GM21528 (cell line): ENCODE measurements around the gene GATC.
"Not testable (repeated sequence)": the region's sequence is repeated elsewhere in the genome, so short reads cannot be mapped to it uniquely, and the experiment has no call there.

Source experiments
- ATAC-seq: cut with Tn5 transposase; IDR thresholded peaks from one replicate; pipeline ENCODE4 v1.9.1; 2021; ENCODE audit warnings: mild to moderate bottlenecking, moderate library complexity; ENCODE audit not compliant: unreplicated experiment, low FRiP score

The GATC gene

DNA sequence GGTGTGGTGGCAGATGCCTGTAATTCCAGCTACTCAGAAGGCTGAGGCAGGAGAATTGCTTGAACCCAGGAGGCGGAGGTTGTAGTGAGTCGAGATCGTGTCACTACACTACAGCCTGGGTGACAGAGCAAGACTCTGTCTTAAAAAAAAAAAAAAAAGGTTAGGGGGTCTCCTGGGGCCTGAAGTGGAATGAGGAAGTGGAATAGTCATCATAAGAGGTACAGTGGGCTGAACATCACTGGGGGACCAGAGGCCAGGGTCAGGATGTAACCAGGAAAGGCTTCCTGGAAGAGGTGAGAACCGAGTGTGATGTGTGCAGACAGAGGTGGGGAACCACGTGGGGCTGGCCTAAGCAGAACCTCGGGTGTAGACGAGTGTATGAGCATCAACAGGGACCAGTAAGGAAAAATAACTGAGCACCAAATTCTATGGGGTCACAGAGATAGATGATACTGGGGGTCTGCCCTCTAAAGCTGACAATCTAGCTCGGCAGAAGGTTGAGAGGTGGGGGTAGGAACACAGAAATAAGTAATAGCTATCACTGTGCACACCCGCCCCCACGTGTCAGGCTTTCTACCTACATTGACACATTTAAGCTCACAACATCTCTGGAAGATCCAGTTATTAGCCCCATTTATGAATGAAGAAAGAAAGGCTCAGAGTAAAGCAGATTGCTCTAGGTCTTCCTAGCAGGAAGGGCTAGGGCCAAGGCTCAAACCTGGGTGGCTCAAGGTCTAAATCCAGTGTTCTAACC, 13.3 kb upstream of the GATC start:
- no peak for ATAC-seq

DNA sequence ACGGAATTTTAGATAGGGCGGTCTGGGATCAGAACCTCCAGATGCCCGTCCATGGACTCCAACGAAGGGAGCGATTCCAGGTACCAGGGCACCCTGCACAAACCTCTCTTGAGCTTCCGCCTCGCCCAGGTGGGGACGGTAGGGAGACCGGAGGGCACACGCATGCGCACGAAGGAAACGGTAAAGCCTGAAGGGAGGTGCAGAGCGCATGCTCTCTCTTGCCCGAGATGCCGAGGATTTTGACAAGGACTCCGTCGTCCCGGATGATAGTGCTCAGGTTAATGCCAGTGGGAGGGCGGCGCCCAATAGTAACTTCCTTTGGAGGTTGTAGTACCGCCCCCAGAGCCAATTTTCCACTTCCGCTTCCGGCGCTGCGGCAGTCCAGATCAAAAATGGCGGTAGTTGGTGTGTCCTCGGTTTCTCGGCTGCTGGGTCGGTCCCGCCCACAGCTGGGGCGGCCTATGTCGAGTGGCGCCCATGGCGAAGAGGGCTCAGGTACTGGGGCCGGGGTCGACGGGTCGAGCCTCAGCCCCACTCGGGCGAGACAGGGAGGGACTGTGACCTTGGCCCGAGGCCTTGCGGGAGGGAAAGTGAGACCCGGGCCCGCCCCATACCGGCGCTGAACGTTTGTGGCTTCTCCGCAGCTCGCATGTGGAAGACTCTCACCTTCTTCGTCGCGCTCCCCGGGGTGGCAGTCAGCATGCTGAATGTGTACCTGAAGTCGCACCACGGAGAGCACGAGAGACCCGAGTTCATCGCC, 8.3 kb upstream of the GATC start, which contains the start of gene COX6A1:
Gene COX6A1 (plus strand): TSS at position 379 of the 760 bp plus-strand sequence. CDS start 14 bp downstream, at position 393.
- peak; percentile 96 for ATAC-seq

DNA sequence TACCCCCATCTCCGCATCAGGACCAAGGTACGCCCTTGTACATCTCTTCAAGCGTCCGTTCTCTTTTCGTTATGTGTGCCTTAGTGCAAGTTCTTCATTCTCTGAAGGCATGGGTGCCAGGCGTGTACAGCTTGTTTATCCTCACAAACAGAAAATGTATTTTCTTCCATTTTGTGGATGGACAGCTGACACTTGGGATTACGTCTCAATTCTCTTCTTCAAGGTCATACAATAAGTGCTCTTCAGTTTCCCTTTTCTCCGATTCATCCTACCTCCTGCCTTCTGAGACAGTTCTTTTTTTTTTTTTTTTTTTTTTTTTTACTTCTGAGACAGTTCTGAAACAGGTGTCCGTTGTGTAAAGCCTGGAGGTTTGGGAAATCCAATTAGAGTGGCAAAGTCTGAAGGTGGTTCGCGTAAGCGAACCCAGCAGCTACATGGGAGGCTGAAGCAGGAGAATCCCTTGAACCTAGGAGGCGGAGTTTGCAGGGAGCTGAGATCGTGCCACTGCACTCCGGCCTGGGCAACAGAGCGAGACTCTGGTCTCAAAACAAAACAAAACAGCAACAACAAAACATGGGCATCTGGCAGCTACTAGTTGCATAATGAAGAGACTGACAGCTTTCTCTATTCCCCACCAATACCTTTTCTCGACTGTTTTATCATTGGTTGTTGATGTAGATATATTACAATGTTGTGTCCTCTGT, 7.6 kb upstream of the GATC start:
- no peak for ATAC-seq

DNA sequence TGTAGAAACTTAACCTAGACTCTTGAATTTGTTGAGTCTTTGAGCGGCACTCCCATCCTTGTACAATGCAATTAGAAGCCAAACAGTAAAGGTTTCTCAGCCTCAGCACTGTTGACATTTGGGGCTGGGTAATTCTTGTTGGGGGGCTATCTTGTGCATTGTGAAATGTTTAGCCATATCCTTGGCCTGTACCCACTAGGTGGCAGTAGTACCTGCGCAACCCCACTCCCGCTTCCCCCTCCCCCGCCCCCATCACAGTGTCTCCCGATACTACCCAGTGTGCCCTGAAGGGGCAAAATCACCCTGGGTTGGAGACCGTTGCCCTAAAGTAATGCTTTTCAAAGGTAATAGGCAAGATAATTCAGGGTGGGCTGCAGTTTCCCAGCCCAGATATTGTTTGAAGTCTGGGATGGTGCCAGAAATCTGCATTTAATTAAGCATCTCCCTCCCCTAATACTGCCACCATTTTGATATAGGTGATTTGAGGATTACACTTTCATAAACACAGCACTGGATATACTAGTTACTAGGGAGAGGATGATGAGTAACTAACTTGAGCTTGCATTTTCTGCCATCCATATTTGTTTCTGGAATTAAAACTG, 6.5 kb upstream of the GATC start:
- ATAC-seq: no peak

DNA sequence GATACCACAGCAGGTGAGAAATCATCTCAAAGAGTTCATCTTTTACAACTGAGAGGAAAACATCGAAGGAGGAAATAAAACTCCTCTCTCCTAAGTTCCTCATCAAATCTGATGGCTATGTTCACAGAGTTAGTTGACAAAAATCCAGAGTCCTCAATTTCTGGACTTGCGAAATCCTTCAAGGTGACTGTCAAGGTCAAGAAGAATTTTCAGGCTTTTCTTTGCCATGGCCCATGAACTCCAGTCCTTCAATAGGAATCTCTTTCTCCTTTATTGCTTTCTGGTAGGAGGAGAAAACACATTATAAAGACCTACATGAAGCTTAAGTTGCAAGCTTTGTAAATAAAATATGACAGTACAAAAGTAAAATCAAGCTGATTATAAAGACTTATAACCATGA, 1.6 kb upstream of the GATC start:
- ATAC-seq: no peak

DNA sequence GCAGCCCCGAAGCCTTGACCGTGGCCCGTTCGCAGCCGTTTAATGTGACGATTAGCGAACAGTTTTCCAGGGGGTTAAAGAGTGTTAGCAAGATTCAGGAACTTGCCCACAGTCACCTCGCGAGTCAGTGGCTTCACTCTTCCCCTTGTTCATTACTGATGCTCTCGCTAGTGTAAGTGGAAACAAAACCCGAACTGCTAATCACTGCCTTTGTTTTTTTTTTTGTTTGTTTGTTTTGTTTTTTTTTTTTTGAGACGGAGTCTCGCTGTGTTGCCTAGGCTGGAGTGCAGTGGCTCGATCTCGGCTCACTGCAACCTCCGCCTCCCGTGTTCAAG, 567 bp downstream of the GATC start:
- not testable (repeated sequence) for ATAC-seq

DNA sequence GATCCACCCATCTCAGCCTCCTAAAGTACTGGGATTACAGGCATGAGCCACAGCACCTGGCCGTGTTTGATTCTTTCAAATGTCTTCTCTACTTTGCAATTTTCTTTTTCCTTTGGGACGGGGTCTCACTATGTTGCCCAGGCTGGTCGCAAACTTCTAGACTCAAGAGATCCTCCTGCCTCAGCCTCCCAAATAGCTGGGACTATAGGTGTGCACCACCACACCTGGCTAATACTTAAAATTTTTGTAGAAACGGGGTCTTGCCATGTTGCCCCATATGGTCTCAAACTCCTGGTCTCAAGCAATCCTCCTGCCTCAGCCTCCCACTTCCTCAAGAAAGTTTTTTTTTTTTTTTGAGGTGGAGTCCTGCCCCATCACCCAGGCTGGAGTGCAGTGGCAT, 1.7 kb downstream of the GATC start:
- ATAC-seq: no peak

DNA sequence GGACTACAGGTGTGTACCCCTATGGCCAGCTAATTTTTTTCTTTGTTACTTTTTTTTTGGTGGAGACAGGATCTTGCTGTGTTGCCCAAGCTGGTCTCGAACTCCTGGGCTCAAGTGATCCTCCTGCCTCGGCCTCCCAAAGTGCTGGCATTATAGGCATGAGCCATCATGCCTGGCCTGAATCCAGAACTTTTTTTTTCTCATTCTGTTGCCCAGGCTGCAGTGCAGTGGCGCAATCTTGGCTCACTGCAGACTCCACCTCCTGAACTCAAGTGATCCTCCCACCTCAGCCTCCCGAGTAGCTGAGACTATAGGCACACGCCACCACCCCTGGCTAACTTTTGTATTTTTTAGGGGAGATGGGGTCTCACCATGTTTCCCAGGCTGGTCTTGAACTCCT, 6.3 kb downstream of the GATC start:
- not testable (repeated sequence) for ATAC-seq

DNA sequence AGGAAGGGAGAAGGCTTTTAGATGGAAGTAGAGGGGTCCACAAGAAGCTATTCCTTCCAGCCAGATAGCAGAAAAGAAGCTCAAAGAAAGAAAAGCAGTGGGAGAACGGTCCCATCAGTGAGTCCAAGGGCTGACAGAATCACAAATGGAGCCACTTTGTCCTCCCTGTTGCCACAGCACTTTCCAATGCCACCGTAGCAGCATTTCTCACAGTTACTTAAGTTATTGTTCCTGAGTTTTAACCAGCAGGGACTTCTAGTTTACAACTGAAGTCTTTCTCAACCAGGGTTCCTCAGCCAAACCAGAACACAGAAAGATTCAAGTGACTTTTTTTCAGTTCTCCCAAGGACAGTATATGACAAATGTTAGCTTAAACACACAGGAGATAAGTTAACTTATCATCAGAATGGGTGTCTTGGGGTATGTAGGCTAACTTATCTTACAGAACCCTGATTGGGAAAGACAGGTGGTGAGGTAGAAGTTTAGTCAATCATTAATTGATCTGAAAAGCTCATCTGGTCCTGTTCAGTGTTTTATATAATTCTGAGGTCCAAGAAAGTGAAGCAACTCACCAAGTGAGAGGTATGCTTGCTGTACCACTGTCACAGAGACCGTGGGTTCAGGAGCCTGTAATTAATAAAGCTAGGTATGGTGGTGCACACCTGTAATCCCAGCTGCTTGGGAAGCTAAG, 7.0 kb downstream of the GATC start:
- ATAC-seq: no peak

DNA sequence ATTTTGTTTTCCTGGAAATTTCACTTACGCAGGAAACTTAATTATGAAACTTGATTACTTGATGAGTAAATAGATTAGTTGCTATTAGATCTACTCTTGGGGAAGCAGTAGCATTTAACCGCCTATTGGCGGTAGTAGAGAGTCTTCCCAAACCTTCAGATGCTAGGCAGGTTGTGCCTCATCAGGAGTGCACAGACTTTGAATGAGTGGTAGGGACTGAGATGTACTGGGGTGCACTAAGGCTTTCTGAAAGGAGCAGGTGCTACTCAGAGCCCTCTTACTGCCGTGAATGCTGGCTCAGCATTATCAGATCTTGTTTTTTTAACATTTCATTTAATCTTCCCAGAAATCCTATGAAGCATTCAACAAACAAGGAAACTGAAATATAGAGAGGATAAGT, 7.7 kb downstream of the GATC start:
- ATAC-seq: no peak

DNA sequence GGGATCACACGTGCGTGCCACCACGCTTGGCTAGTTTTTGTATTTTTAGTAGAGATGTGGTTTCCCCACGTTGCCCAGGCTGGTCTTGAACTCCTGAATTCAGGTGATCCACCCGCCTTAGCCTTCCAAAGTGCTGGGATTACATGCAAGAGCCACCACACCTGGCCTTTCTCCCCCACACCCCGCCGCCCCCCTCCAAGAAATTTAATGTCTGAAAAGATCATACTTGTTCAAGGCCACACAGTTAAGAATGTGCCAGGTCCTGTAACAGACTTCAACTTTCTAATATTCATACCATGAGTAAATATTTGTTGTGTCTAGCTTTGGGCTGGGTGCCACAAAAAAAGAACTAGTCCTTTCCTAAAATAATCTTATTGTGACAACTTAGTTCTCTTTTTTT, 9.1 kb downstream of the GATC start:
- ATAC-seq: no peak

DNA sequence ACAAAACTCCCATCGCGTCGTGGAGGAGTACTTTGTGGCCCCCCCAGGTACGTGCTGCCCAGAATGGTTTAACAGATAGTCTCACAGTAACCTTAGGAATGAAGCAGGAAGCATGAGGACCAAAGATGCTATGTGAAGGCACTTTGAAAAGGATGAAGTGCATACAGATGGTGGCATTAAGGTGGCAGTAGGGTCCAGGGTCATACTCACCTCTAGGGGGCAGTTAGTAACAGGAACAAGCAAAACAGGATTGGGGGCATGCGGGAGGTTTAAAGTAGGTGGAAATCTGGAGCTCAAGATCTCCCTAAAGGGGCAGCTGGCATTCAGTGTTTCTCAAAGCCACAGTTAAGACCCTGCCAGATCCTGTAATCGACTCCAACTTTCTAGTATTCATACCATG, 10.9 kb downstream of the GATC start:
- no peak for ATAC-seq

DNA sequence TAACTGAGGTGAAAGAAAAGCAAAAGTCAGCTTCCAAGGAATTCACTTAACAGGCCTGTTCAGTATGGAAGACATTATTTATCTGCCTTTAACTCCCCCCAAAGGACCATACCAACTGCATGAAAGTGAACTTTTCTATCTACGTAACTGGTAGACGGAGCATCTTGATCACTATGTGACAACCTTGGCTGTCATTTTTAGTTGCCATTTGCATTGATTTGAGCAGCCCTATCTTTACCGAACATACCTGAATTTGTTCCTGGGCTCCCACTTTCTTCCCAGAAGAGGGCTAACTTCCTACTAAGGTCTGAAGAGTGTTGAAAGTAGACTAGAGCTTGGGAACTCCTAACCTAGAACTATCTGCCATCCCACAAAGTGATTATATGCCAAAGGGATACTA, 13.9 kb downstream of the GATC start:
- ATAC-seq: no peak

DNA sequence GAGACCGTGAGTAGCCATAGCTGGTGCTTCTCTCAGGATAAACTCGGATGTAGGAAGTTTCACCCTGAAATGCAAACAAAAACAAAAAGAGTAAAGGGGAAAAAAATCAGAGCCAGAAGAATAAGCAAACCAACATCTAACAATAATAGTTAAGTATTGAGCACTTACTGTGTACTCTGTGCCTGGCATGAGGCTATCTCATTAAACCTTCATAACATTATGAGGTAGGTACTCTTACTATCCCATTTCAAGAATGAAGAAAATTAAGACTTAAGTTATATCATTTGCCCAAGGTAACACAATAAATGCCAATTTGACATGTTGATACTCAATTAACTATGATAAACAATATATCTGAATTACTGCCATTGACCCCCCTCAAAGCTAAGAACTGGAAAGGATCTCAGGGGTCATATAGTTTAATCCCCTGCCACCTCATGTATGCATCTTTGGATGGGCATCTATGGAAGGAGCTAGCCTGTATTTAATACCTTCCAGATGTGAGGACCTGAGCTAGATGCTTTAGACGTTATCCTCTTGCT, 15.9 kb downstream of the GATC start:
- no peak for ATAC-seq

DNA sequence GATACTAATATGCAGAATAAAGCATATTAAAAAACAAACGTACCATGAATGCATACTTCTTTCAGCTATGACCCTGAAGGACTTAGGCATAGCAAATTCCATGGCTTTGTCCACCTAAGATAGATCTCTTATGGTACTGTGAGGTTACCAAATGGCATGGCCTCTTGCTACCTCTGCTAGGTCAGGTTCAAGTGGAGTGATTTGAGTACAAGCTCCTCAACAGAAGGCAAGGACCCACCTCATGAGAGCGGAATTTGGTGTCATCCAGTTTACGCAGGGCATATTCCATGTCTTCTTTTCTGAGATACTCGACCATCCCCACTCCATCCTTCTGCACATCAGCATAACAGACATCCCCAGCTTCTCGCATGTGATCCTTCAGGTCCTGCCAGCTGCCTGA, 17.5 kb downstream of the GATC start:
- ATAC-seq: no peak

DNA sequence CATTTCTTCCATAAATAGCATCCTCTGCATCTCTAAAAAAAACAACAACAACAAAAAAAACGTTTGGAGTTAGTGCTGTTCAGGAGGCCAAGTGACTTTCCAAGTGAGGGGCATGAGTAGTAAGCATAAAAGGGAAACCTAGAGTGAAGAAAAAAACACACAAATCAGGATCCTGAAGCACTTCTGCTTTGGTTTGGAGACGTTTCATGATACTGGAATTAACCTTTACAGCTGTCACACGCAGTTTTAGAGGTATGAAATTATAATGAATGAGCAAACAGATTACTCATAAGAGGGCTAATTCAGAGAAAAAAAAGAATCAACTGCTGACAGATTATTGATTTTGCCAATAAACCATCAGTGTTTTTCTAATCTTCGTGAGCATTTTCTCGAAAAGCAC, 19.5 kb downstream of the GATC start:
- no peak for ATAC-seq

DNA sequence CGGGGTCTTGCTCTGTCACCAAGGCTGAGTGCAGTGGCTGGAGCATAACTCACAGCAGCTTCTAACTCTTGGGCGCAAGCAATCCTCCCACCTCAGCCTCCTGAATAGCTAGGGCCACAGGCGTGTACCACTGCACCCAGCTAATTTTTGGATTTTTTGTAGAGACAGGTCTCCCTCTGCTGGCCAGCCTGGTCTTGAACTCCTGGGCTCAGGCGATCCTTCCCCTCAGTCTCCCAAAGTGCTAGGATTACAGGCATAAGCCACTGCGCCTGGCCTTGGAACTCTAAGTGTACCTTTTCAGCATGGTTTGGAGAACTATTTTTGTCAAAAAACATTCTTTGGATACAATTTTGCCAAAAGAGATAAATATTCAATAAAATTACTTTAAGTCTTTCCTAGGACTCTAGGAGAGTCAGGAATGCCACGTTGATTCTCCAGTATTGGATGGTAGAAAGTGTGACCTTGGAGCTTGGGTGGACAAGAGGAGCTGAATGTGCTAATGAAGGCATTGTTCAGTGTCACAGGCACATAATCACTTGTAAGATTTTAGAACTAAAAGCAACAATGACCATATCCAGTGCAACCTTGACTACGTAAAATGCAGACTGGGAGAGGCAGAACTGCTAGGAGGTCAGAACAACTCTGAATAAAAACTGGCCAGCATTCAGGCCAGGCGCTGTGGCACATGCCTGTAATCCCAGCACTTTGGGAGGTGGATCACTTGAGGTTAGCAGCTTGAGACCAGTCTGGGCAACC, 20.5 kb downstream of the GATC start:
- no peak for ATAC-seq

DNA sequence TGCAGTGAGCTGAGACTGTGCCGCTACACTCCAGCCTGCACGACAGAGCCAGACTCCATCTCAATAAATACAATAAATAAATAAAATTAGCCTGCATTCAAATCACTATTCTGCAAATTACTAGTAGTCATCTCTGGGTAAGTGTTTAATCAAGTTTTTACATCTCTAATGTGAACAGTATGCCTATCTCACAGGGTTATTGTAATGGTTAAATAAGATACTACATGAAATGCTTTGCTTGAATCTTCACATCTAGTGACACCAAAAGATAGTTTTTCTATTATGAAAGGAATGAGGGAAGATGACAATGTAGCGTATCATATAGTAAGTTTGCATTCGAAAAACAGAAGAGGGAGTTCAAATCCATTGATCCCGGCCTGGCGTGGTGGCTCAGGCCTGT, 21.2 kb downstream of the GATC start:
- no peak for ATAC-seq

DNA sequence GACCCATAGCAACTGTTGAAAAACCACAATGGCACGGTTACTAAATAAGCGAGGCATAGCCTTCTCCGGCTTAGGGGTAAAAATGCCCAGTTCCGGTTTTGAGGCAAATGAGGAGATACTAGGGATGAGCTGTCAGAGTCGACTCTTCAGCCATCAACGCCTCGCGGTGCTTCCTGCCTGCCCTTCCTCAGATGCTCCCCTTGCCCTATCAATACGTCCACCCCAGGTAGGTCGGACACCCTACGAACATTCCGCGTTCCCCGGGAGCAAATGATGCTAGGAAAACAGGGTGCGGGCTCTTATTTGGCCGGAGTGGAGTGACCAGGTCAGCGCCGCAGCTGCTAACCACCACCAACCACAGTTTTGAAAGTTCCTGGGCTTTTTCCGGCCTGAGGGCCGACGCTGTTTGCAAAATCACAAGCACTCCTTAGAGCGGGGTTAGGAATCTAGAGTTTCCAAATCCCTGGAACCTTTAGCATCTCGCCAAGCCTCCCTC, 22.1 kb downstream of the GATC start:
- peak; percentile 9 for ATAC-seq
